CD4-positive, CD25-positive, alpha-beta regulatory T cell (primary cell): ENCODE measurements around the gene FLYWCH2. TPM values are rescaled to one million over a fixed set of nuclear protein-coding genes. Genes with fewer than 3 reads are reported as not detected.
A peak's percentile ranks its signal among the peaks of the same experiment; 100 is the strongest.

Experiments
- ATAC-seq, 2 donors: fragments of 150-1000 bp; cut with Tn5 transposase; one replicate each; pipeline ENCODE4 v1.10.0; 2021; ENCODE audit warnings: low read depth in 2 of 2, moderate number of reproducible peaks in 2 of 2, moderate library complexity in 1 of 2
- DNase-seq, 3 donors: peaks; one replicate each; pipeline versions ENCODE4 v3.0.0 to v3.0.0-alpha.2; 2012 to 2022; ENCODE audit warnings: mixed read lengths in 1 of 3
- H3K27ac ChIP-seq: one replicate; pipeline ENCODE4 v1.7.0; 2013; ENCODE audit warnings: mild to moderate bottlenecking, low read length; ENCODE audit not compliant: insufficient read depth, poor library complexity, severe bottlenecking
- H3K27me3 ChIP-seq: one replicate; pipeline ENCODE4 v1.7.0; 2013; ENCODE audit warnings: low read length; ENCODE audit not compliant: control insufficient read depth, insufficient read depth
- H3K36me3 ChIP-seq: one replicate; pipeline ENCODE4 v1.7.0; 2013; ENCODE audit warnings: mild to moderate bottlenecking, low read length, moderate library complexity; ENCODE audit not compliant: control insufficient read depth, insufficient read depth
- H3K4me1 ChIP-seq: 2 replicates; pipeline ENCODE4 v1.7.0; 2013; ENCODE audit warnings: mild to moderate bottlenecking, low read length; ENCODE audit not compliant: insufficient read depth, control insufficient read depth, poor library complexity, severe bottlenecking
- H3K4me3 ChIP-seq: one replicate; pipeline ENCODE4 v1.7.0; 2013; ENCODE audit warnings: low read depth, mild to moderate bottlenecking, low read length, moderate library complexity
- H3K9me3 ChIP-seq, 2 experiments: 1 replicate in 1 of 2; 2 replicates in 1 of 2; pipeline ENCODE4 v1.7.0; 2013; ENCODE audit warnings: low read length in 2 of 2, mild to moderate bottlenecking in 1 of 2, moderate library complexity in 1 of 2; ENCODE audit not compliant: control insufficient read depth in 2 of 2
- H3K27ac Mint-ChIP-seq, 3 donors: one replicate each; pipeline ENCODE4 v1.8.0; 2020 to 2022; ENCODE audit warnings: mild to moderate bottlenecking in 3 of 3, mixed read lengths in 3 of 3, moderate library complexity in 2 of 3
- H3K27me3 Mint-ChIP-seq: one replicate; pipeline ENCODE4 v1.8.0; 2022; ENCODE audit warnings: mild to moderate bottlenecking, mixed read lengths
- H3K36me3 Mint-ChIP-seq: one replicate; pipeline ENCODE4 v1.8.0; 2020; ENCODE audit warnings: mixed read lengths
- H3K4me1 Mint-ChIP-seq, 4 donors: one replicate each; pipeline ENCODE4 v1.8.0; 2020 to 2022; ENCODE audit warnings: mixed read lengths in 4 of 4, mild to moderate bottlenecking in 1 of 4
- H3K4me3 Mint-ChIP-seq, 4 donors: one replicate each; pipeline ENCODE4 v1.8.0; 2020 to 2022; ENCODE audit warnings: mild to moderate bottlenecking in 4 of 4, mixed read lengths in 4 of 4, moderate library complexity in 3 of 4
- H3K9me3 Mint-ChIP-seq, 7 donors: one replicate each; pipeline ENCODE4 v1.8.0; 2020 to 2022; ENCODE audit warnings: mixed read lengths in 7 of 7, mild to moderate bottlenecking in 3 of 7, moderate library complexity in 2 of 7
- polyA plus RNA-seq, 4 donors: library from polyadenylated mRNA; unstranded; fragments of 300-500 nt; fragmentation: Illumina TruSeq; gene quantifications; one replicate each; pipeline ENCODE4 v1.2.3, GENCODE V29; 2021
- total RNA-seq: library from RNA; stranded (reverse); gene quantifications from one replicate; pipeline ENCODE4 v1.2.3, GENCODE V29; 2022

Gene FLYWCH2
- total and polyA plus RNA-seq, 5 donors from 2014 or later, result 12.8 to 27.1 (median 17.8) TPM

DNA sequence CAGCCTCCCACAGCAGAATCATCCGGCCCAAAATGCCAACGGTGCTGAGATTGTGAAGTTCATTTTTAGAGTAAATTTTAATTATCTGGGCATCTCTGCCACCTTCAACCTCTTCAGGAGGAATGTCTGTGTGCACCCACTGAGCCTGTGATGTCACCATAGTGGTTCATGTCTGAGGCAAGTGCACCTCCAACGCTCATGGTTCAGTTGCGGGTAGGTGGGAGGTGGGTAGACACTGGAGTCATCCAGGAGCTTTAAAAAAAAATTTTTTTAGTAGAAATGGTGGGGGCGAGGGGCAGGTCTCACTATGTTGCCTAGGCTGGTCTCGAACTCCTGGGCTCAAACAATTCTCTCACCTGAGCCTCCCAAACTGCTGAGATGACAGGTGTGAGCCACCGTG is 30.6 kb downstream of the FLYWCH2 start:
- Mint-ChIP-seq H3K27ac (peak overlapping the region in 2 of 3 donors; percentile 36 to 83), H3K27me3 (peaks cover 4% of the 10 kb centered on the region), H3K36me3 (peaks cover 5% of the 10 kb centered on the region), H3K4me3 (peak overlapping the region; percentile 57 to 99 (median 94)), H3K9me3 (peaks cover 0 to 1% (median 0%) of the 10 kb centered on the region in 7 donors), H3K4me1 (peaks cover 3 to 35% (median 15%) of the 10 kb centered on the region in 4 donors)
- Histone ChIP-seq H3K27me3 (no peaks in the 10 kb centered on the region), H3K27ac (no peak overlapping the region), H3K4me1 (peaks cover 18% of the 10 kb centered on the region), H3K9me3 (no peaks in the 10 kb centered on the region), H3K36me3 (peaks cover 3% of the 10 kb centered on the region), H3K4me3 (no peak overlapping the region)
- DNase-seq (no peak), ATAC-seq (no peak)

DNA sequence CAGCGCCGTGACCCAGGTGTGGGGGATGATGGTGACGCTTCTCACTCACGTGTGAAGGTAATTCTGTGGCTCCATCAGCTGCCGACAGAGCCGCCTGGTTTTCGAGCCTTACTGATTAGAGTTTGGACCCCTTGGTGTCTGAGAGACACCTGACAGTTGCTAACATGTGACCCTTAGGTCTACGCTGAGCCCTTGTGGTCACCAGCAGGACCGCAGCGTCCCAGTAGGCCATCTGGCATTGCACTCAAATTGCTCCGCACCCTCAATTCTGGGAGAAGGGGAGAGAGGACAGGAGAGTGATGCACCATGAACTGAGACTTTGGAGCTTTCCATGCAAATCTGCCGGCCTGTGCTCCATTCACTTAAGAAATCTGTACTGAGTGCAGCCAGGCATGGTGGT is 31.2 kb downstream of the FLYWCH2 start:
- DNase-seq (no peak), ATAC-seq (no peak)
- H3K27me3 Mint-ChIP-seq, result peaks cover 4% of the 10 kb centered on the region
- H3K4me3 Mint-ChIP-seq, result peak overlapping the region; percentile 2 to 99 (median 52)
- peaks cover 0 to 1% (median 0%) of the 10 kb centered on the region in 7 donors for H3K9me3 Mint-ChIP-seq
- no peaks in the 10 kb centered on the region for H3K27me3 ChIP-seq
- H3K36me3 Mint-ChIP-seq, result peaks cover 5% of the 10 kb centered on the region
- H3K9me3 ChIP-seq, result no peaks in the 10 kb centered on the region
- H3K36me3 ChIP-seq, result peaks cover 3% of the 10 kb centered on the region
- H3K4me1 ChIP-seq, result peaks cover 18% of the 10 kb centered on the region
- no peak overlapping the region for H3K27ac Mint-ChIP-seq
- H3K27ac ChIP-seq, result no peak overlapping the region
- no peak overlapping the region for H3K4me3 ChIP-seq
- peaks cover 3 to 35% (median 15%) of the 10 kb centered on the region in 4 donors for H3K4me1 Mint-ChIP-seq

DNA sequence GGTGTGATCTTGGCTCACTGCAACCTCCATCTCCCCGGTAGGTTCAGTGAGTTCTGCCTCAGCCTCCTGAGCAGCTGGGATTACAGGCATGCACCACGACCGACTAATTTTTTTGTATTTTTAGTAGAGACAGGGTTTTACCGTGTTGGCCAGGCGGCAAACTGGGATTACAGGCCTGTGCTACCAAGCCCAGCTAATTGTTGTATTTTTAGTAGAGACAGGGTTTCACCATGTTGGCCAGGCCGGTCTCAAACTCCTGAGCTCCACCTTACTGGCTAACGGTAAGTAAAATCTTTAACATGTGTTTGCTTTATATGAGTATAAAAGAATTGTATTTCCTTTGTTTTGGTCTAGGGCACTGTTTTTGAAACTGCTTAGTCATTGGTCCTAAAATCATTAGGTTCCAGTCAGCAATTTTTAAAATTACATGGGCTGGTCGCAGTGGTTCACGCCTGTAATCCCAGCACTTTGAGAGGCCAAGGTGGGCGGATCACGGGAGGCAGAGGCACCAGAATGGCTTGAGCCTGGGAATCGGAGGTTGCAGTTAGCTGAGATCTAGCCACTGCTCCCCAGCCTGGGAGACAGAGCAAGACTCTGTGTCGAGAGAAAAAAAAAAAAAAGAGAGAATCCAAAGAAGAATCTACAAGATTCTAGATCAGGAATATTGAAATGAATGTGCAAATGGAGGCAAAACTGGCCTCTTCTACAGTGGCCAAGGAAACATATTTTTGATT is 32.3 kb downstream of the FLYWCH2 start:
- no peak for ATAC-seq
- no peak for DNase-seq
- H3K36me3 ChIP-seq, result peaks cover 3% of the 10 kb centered on the region
- Mint-ChIP-seq H3K36me3 (peaks cover 10% of the 10 kb centered on the region), H3K27ac (peak overlapping the region in 1 of 3 donors; percentile 81), H3K27me3 (peaks cover 4% of the 10 kb centered on the region), H3K9me3 (peaks cover 0 to 1% (median 0%) of the 10 kb centered on the region in 7 donors), H3K4me3 (peak overlapping the region in 1 of 4 donors; percentile 51), H3K4me1 (peaks cover 8 to 40% (median 21%) of the 10 kb centered on the region in 4 donors)
- no peaks in the 10 kb centered on the region for H3K27me3 ChIP-seq
- H3K4me3 ChIP-seq, result no peak overlapping the region
- H3K9me3 ChIP-seq, result no peaks in the 10 kb centered on the region
- H3K4me1 ChIP-seq, result peaks cover 22% of the 10 kb centered on the region
- no peak overlapping the region for H3K27ac ChIP-seq

DNA sequence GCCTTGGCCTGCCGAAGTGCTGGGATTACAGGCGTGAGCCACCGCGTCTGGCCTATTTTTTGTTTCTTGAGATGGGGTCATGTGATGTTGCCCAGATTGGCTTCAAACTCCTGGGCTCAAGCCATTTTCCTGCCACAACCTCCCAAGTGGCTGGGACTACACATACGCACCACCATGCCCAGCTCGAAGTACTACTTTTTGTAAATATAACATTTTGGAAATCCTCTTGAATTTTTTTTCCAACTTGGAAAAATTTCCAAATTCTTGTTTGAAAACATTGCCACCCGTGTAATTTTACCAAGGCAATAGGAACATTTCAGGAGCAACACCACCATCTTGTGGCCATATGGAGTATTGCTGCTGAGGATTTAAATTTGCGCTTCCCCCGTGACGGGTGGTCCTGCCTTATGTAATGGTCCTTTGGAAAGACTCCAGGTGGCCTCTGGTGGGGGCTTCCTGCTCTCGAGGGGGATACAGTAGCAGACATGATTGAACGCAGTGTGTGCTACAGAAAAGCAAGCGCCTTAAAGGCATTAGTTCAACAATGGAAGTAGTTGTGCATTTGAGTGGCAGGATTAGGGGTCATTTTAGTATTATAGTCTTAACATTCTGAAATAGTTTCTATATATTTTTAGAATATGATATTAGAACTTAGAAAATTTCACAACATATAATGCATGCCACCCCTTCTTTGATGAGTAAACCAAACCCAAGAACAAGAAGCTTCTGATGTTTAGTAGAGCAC is 36.7 kb downstream of the FLYWCH2 start:
- Histone ChIP-seq H3K4me3 (no peak overlapping the region), H3K9me3 (no peaks in the 10 kb centered on the region), H3K36me3 (peaks cover 8% of the 10 kb centered on the region), H3K27me3 (no peaks in the 10 kb centered on the region), H3K27ac (peak overlapping the region; percentile 1), H3K4me1 (peaks cover 4% of the 10 kb centered on the region)
- DNase-seq (peak; percentile 53 to 77 (median 62)), ATAC-seq (peak in 1 of 2 donors; percentile 68)
- peaks cover 17% of the 10 kb centered on the region for H3K36me3 Mint-ChIP-seq
- H3K4me1 Mint-ChIP-seq, result peaks cover 5 to 12% (median 8%) of the 10 kb centered on the region in 4 donors
- no peaks in the 10 kb centered on the region for H3K27me3 Mint-ChIP-seq
- no peaks in the 10 kb centered on the region for H3K9me3 Mint-ChIP-seq
- peak overlapping the region in 1 of 4 donors; percentile 67 for H3K4me3 Mint-ChIP-seq
- H3K27ac Mint-ChIP-seq, result peak overlapping the region in 1 of 3 donors; percentile 50

DNA sequence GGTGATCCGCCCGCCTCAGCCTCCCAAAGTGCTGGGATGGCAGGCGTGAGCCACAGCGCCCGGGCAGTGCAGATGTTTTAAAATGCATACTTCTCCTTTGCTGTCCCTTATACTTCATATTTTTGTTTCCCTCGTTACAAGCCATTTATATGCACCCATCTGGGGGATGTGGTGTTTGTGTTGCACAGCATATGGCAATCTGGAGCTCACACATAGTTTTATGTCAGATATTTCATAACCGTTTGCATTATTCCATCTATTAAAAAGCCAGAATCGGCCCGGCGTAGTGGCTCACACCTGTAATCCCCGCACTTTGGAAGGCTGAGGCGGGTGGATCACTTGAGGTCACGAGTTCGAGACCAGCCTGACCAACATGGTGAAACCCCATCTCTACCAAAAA is 40.5 kb downstream of the FLYWCH2 start:
- no peaks in the 10 kb centered on the region for H3K27me3 Mint-ChIP-seq
- Histone ChIP-seq H3K27me3 (no peaks in the 10 kb centered on the region), H3K4me1 (peaks cover 14% of the 10 kb centered on the region), H3K27ac (no peak overlapping the region), H3K9me3 (no peaks in the 10 kb centered on the region), H3K36me3 (peaks cover 8% of the 10 kb centered on the region), H3K4me3 (no peak overlapping the region)
- no peak for DNase-seq
- H3K36me3 Mint-ChIP-seq, result peaks cover 17% of the 10 kb centered on the region
- no peak for ATAC-seq
- peak overlapping the region in 1 of 4 donors; percentile 61 for H3K4me3 Mint-ChIP-seq
- H3K27ac Mint-ChIP-seq, result no peak overlapping the region
- no peaks in the 10 kb centered on the region for H3K9me3 Mint-ChIP-seq
- peaks cover 9 to 22% (median 19%) of the 10 kb centered on the region in 4 donors for H3K4me1 Mint-ChIP-seq

DNA sequence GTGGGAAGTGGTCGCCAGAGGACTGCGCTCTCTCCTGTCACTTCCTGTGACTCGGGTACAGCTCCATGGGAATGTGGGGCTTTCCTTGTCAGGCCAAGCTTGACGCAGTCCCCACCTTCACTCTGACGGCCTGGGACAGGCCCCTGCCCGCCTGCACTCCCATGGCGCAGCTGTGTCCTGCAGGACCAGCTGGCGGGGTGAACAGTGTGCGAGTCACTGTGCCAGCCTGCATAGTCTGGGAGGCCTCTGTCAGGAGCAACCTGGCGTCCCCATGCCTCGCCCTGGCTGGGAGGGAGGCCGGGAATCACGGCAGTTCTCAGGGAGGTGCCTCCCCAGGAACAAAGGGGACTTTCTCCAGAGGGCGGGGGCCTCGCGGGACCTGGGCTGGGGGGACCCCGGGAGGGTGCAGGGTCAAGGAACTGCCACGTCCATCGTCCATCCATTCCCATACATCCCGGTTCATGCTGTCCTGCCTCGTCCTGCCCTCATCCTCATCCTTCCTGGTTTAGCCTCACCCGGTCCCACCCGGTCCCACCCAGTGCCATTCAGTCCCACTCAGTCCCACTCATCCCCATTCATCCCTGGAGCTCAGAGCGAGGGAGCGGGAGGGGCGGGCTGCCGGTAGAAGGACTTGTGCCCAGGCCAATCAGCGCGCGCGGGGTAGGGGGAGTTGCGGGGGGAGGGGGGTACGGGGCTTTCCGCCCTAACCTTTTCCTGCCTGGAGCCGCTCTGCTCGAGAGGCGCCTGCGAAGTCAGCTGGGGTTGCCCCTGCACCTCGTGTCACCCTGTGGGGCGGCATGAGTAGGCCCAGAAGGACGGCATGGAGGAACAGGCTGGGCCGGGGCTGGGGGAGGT is 42.1 kb downstream of the FLYWCH2 start:
- Histone ChIP-seq H3K27me3 (no peaks in the 10 kb centered on the region), H3K4me1 (peaks cover 10% of the 10 kb centered on the region), H3K9me3 (no peaks in the 10 kb centered on the region), H3K27ac (no peak overlapping the region), H3K4me3 (no peak overlapping the region), H3K36me3 (peaks cover 8% of the 10 kb centered on the region)
- no peak for DNase-seq
- no peak for ATAC-seq
- Mint-ChIP-seq H3K4me1 (peaks cover 4 to 16% (median 13%) of the 10 kb centered on the region in 4 donors), H3K27ac (no peak overlapping the region), H3K36me3 (peaks cover 12% of the 10 kb centered on the region), H3K9me3 (no peaks in the 10 kb centered on the region), H3K4me3 (no peak overlapping the region), H3K27me3 (no peaks in the 10 kb centered on the region)

DNA sequence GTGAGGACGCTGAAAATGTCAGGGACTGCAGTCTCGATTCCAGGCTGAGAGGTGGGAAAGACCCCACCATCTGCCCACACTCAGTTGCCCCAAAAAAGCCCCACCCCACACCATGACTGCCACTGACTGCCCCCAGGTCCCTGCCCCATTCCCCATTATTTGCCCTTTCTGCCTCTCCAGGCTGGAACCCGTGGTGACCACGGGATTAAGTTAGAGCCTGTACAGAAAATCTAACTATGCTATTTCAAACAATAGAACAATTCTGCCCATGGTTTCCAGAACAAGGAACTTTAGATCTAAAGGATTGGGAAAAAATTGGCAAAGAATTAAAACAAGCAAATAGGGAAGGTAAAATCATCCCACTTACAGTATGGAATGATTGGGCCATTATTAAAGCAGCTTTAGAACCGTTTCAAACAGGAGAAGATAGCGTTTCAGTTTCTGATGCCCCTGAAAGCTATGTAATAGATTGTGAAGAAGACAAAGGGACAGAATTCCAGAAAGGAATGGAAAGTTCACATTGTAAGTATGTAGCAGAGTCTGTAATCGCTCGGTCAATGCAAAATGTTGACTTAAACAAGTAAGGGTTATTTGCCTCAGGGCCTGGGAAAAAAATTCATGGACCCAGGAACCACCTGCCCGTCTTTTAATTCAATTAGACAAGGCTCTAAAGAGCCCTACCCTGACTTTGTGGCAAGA is 43.1 kb downstream of the FLYWCH2 start:
- peaks cover 12% of the 10 kb centered on the region for H3K36me3 Mint-ChIP-seq
- peak overlapping the region; percentile 0 to 76 (median 14) for H3K27ac Mint-ChIP-seq
- ATAC-seq, result no peak
- no peaks in the 10 kb centered on the region for H3K9me3 Mint-ChIP-seq
- H3K9me3 ChIP-seq, result no peaks in the 10 kb centered on the region
- H3K4me3 ChIP-seq, result no peak overlapping the region
- no peak overlapping the region for H3K27ac ChIP-seq
- DNase-seq, result no peak
- peaks cover 4 to 16% (median 13%) of the 10 kb centered on the region in 4 donors for H3K4me1 Mint-ChIP-seq
- H3K4me1 ChIP-seq, result peaks cover 10% of the 10 kb centered on the region
- H3K4me3 Mint-ChIP-seq, result no peak overlapping the region
- H3K36me3 ChIP-seq, result peaks cover 8% of the 10 kb centered on the region
- no peaks in the 10 kb centered on the region for H3K27me3 Mint-ChIP-seq
- no peaks in the 10 kb centered on the region for H3K27me3 ChIP-seq
